Neural progenitor cell (in vitro differentiated cells): ENCODE measurements around the gene PHACTR2.
"Not testable (repeated sequence)": the region's sequence is repeated elsewhere in the genome, so short reads cannot be mapped to it uniquely, and the experiment has no call there.

ENCODE experiments used
- CTCF ChIP-seq: fragments of 200-600 bp; sonication (generic); IDR thresholded peaks from 2 replicates; pipeline ENCODE4 v1.5.1; 2017; ENCODE audit warnings: antibody characterized with exemption, mild to moderate bottlenecking
- EZH2 ChIP-seq: fragments of 200-600 bp; sonication (generic); IDR thresholded peaks from 2 replicates; pipeline ENCODE4 v1.6.1; 2017; ENCODE audit warnings: antibody characterized with exemption, mild to moderate bottlenecking, moderate library complexity

GRCh38 chr6:143738072-143738690, 60.4 kb downstream of the PHACTR2 start:
- not testable (repeated sequence) for TF ChIP-seq CTCF, EZH2
